Measurements from ENCODE around the gene KCTD5. TPM values are rescaled to one million over a fixed set of nuclear protein-coding genes. Genes with fewer than 3 reads are reported as not detected.
"Not testable (repeated sequence)": the region's sequence is repeated elsewhere in the genome, so short reads cannot be mapped to it uniquely, and the experiment has no call there.

KCTD5 gene
- total RNA-seq, 1 experiment from 2014 or later = 42.1 TPM

DNA sequence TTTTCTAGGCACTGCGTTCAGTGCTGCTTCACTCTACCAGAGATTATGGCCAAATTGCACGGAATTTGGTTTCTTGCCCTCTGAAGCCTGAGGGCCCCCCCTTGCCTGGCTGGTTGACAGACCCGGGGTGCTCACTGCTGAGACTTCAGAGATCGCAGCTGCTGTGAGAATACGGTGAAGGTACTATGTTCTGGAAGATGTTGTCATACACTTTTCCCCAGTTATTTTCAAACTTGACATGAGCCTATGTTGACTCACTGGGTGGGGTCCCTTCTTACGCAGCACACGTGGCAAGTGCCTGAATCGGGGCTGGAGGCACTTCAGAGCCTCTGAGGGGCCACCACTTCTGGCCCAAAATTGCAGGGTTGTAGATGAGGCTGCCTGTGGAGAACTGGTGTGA, 2.0 kb upstream of the KCTD5 start:
- H4K20me1 ChIP-seq (ENCODE audit: insufficient read depth); H3K27me3 ChIP-seq (ENCODE audit: insufficient read depth, low read length); H3K9me2 ChIP-seq (ENCODE audit: insufficient read depth); H3K36me3 ChIP-seq (ENCODE audit: control insufficient read depth in 1 of 2, insufficient read depth in 2 of 2, low read length in 2 of 2); DNase-seq (ENCODE audit: low read depth, low spot score); ATAC-seq; H3K9me3 ChIP-seq (ENCODE audit: control insufficient read depth in 1 of 2, insufficient read depth in 1 of 2, low read depth in 1 of 2, low read length in 2 of 2); BruUV-seq (replicated peaks); POLR2A ChIA-PET; CTCF ChIA-PET; H2AFZ ChIP-seq (ENCODE audit: low read depth, low read length, poor library complexity, severe bottlenecking); intact Hi-C loops (cut with micrococcal nuclease); RAD21 ChIA-PET (ENCODE audit: low non-redundant PET in 1 of 2, low total read pairs in 2 of 2, uncharacterized antibody in 2 of 2, unreplicated experiment in 2 of 2): not testable (repeated sequence)
- TF ChIP-seq JUND (IDR thresholded peaks at IDR 0.05) = peak; percentile 26; the same call in 1 of the 2 replicates
- TF ChIP-seq SIN3A (IDR thresholded peaks at IDR 0.05; ENCODE audit: low read depth) = peak; percentile 38; the same call in 1 of the 2 replicates
- TF ChIP-seq MAX (IDR thresholded peaks at IDR 0.05) = peak; percentile 65
- TF ChIP-seq FOSL1 (IDR thresholded peaks at IDR 0.05; ENCODE audit: low read depth) = peak; percentile 42; the same call in 1 of the 2 replicates
- TF ChIP-seq SP1 (IDR thresholded peaks at IDR 0.05; ENCODE audit: low read depth) = peak; percentile 35; the same call in 1 of the 2 replicates
- peaks cover 41% of the 10 kb centered on the region for H3K79me2 ChIP-seq (ENCODE audit: insufficient read depth, low read length)
- peak overlapping the region; percentile 66 for H3K4me2 ChIP-seq (ENCODE audit: low read length)
- 0 out of 4 replicates have a peak overlapping the region, but pooled peaks of 1 of the 2 experiments have one; percentile 99 for H3K4me3 ChIP-seq (replicated peaks in 1 of 2; ENCODE audit: low read depth in 1 of 2, low read length in 2 of 2)
- H3K9ac ChIP-seq (ENCODE audit: low read length) = peak overlapping the region; percentile 73
- H3K27ac ChIP-seq (ENCODE audit: low read depth, low read length) = peak overlapping the region; percentile 86; the same call in 1 of the 2 replicates
- peaks cover 22 to 56% of the 10 kb centered on the region in 2 experiments for H3K4me1 ChIP-seq (ENCODE audit: control insufficient read depth in 1 of 2, insufficient read depth in 2 of 2, low read length in 2 of 2)

- H3K4me3 ChIP-seq (replicated peaks in 1 of 2; ENCODE audit: low read depth in 1 of 2, low read length in 2 of 2) = peak overlapping the region; percentile 83 to 99
- H3K27me3 ChIP-seq (ENCODE audit: insufficient read depth, low read length); BruUV-seq (replicated peaks); DNase-seq (ENCODE audit: low read depth, low spot score); ATAC-seq; H4K20me1 ChIP-seq (ENCODE audit: insufficient read depth); H2AFZ ChIP-seq (ENCODE audit: low read depth, low read length, poor library complexity, severe bottlenecking); CTCF ChIA-PET; H3K9me3 ChIP-seq (ENCODE audit: control insufficient read depth in 1 of 2, insufficient read depth in 1 of 2, low read depth in 1 of 2, low read length in 2 of 2); RAD21 ChIA-PET (ENCODE audit: low non-redundant PET in 1 of 2, low total read pairs in 2 of 2, uncharacterized antibody in 2 of 2, unreplicated experiment in 2 of 2); H3K36me3 ChIP-seq (ENCODE audit: control insufficient read depth in 1 of 2, insufficient read depth in 2 of 2, low read length in 2 of 2); H3K9me2 ChIP-seq (ENCODE audit: insufficient read depth): not testable (repeated sequence)
- intact Hi-C loops (cut with micrococcal nuclease) = loop anchor here (2.0 kb wide), 1 partner anchor 38 kb away; the partner anchor contains the start of gene PRSS27
- H3K4me1 ChIP-seq (ENCODE audit: control insufficient read depth in 1 of 2, insufficient read depth in 2 of 2, low read length in 2 of 2) = peaks cover 8 to 31% of the 10 kb centered on the region in 2 experiments
- POLR2A ChIA-PET = interaction anchor here (0.7 to 1.4 kb wide), 3 partner anchors 10 to 71 kb away, joined by 3 to 8 read pairs (median 3); no protein-coding TSS in a partner anchor
- H3K4me2 ChIP-seq (ENCODE audit: low read length) = peak overlapping the region; percentile 66
- H3K79me2 ChIP-seq (ENCODE audit: insufficient read depth, low read length) = peaks cover 55% of the 10 kb centered on the region
- H3K27ac ChIP-seq (ENCODE audit: low read depth, low read length) = peak overlapping the region; percentile 86
- H3K9ac ChIP-seq (ENCODE audit: low read length) = peak overlapping the region; percentile 73
Observed at GRCh38 chr16:2683041-2683440, 718 bp downstream of the KCTD5 start.

DNA sequence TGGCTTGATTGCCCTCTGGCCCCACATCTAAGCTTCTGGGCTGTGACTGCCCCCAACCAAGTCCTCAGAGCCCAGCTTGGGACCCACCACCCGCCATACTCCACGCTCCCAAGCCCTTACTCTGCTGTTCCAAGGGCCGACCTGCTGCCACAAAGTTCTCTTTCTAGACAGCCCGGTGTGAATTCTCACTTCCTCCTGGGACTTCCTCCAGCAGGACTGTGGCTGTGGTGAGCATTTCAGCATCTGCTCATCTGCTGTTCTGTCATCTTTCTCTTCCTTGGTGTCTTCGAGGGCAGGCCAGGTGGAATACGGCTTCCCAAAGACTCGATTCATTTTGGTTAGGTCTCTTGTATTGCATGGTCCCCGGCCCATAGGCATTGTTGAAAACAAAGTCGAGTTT, 3.8 kb downstream of the KCTD5 start:
- H3K4me3 ChIP-seq (replicated peaks in 1 of 2; ENCODE audit: low read depth in 1 of 2, low read length in 2 of 2); ATAC-seq; H3K4me2 ChIP-seq (ENCODE audit: low read length); H3K36me3 ChIP-seq (ENCODE audit: control insufficient read depth in 1 of 2, insufficient read depth in 2 of 2, low read length in 2 of 2); DNase-seq (ENCODE audit: low read depth, low spot score); H3K9me2 ChIP-seq (ENCODE audit: insufficient read depth); H3K27me3 ChIP-seq (ENCODE audit: insufficient read depth, low read length); H3K27ac ChIP-seq (ENCODE audit: low read depth, low read length); H3K9ac ChIP-seq (ENCODE audit: low read length); H4K20me1 ChIP-seq (ENCODE audit: insufficient read depth); CTCF ChIA-PET; RAD21 ChIA-PET (ENCODE audit: low non-redundant PET in 1 of 2, low total read pairs in 2 of 2, uncharacterized antibody in 2 of 2, unreplicated experiment in 2 of 2); H3K9me3 ChIP-seq (ENCODE audit: control insufficient read depth in 1 of 2, insufficient read depth in 1 of 2, low read depth in 1 of 2, low read length in 2 of 2); intact Hi-C loops (cut with micrococcal nuclease); H2AFZ ChIP-seq (ENCODE audit: low read depth, low read length, poor library complexity, severe bottlenecking); BruUV-seq (replicated peaks); POLR2A ChIA-PET: not testable (repeated sequence)
- peaks cover 64% of the 10 kb centered on the region for H3K79me2 ChIP-seq (ENCODE audit: insufficient read depth, low read length)
- peaks cover 2 to 11% of the 10 kb centered on the region in 2 experiments; a peak in 3 of 4 replicates for H3K4me1 ChIP-seq (ENCODE audit: control insufficient read depth in 1 of 2, insufficient read depth in 2 of 2, low read length in 2 of 2)
